GM12864 (cell line): ENCODE data around the gene LBX1.

Experiments used
- DNase-seq: peaks from one replicate; pipeline ENCODE4 v3.0.0-alpha.2; 2011; ENCODE audit warnings: low read depth
- H3K4me3 ChIP-seq: 2 replicates; pipeline ENCODE4 v1.5.1; 2011; ENCODE audit warnings: mild to moderate bottlenecking, low read depth, low read length, control low read depth
- CTCF ChIP-seq: IDR thresholded peaks from 2 replicates; pipeline ENCODE4 v1.5.1; 2011; ENCODE audit warnings: low read depth, mild to moderate bottlenecking, moderate library complexity, low read length, control low read depth, inconsistent platforms; ENCODE audit errors: missing control alignments

LBX1 gene

GRCh38 chr10:101236376-101237080, 7.3 kb upstream of the LBX1 start:
- no peak for DNase-seq
- H3K4me3 ChIP-seq, result no peak overlapping the region
- no peak for TF ChIP-seq CTCF

- H3K4me3 ChIP-seq, result no peak overlapping the region
- DNase-seq, result no peak
- no peak for TF ChIP-seq CTCF
Measured at GRCh38 chr10:101235766-101236165, 6.5 kb upstream of the LBX1 start.

GRCh38 chr10:101234333-101234732, 5.1 kb upstream of the LBX1 start:
- no peak for DNase-seq
- no peak overlapping the region for H3K4me3 ChIP-seq
- TF ChIP-seq CTCF, result no peak

GRCh38 chr10:101233863-101234262, 4.6 kb upstream of the LBX1 start:
- H3K4me3 ChIP-seq, result no peak overlapping the region
- DNase-seq, result no peak
- TF ChIP-seq CTCF, result no peak

- no peak for DNase-seq
- H3K4me3 ChIP-seq, result no peak overlapping the region
- TF ChIP-seq CTCF, result no peak
Measured at GRCh38 chr10:101233443-101233842, 4.2 kb upstream of the LBX1 start.

- no peak for TF ChIP-seq CTCF
- no peak overlapping the region for H3K4me3 ChIP-seq
- no peak for DNase-seq
Measured at GRCh38 chr10:101231912-101232689, 2.8 kb upstream of the LBX1 start.
